K562 (cell line): ENCODE measurements around the gene C11orf58. TPM values are rescaled to one million over a fixed set of nuclear protein-coding genes. Genes with fewer than 3 reads are reported as not detected.

Source experiments
- ATAC-seq: fragments of 200-7000 bp; cut with Tn5 transposase; 3 replicates; pipeline ENCODE4 v1.9.1; 2020; ENCODE audit warnings: moderate library complexity
- BruUV-seq: library from RNA; stranded (reverse); fragments of 400-500 nt; replicated peaks from 2 replicates; lab custom pipeline; 2021; lab: Mats Ljungman, UMichigan
- CTCF ChIA-PET: fragments of 300-600 bp; formaldehyde crosslinking; extraction: SDS; loops from one replicate; lab custom pipeline; 2021; ENCODE audit warnings: low intra/inter-chr PET ratio; lab: Yijun Ruan, JAX
- POLR2A ChIA-PET: fragments of 300-600, 350-650 bp; sonication (Branson Sonifier 250); formaldehyde crosslinking; extraction: SDS; loops from one replicate; lab custom pipeline; 2021; ENCODE audit warnings: antibody characterized with exemption, inconsistent platforms; lab: Yijun Ruan, JAX
- DNase-seq, 4 experiments: peaks; one replicate each; pipeline versions ENCODE4 v3.0.0 to v3.0.0-alpha.2; 2011 to 2018; ENCODE audit warnings: low spot score in 3 of 4, mixed read lengths in 3 of 4; ENCODE audit errors: extremely low read depth in 1 of 4
- FAIRE-seq: peaks from 2 replicates; lab custom pipeline; 2011; peaks lifted over from hg19 to GRCh38; lab: Jason Lieb, UNC
- H2AFZ ChIP-seq: 2 replicates; pipeline ENCODE4 v1.6.0; 2011; ENCODE audit warnings: low read depth, low read length, control low read depth, inconsistent platforms
- H3K27ac ChIP-seq: fragments of 200-600 bp; 3 replicates; pipeline ENCODE4 v1.8.0; 2011; ENCODE audit warnings: low read depth, mild to moderate bottlenecking, control low read depth, inconsistent platforms, low read length, moderate library complexity, mixed read lengths; ENCODE audit errors: extremely low read depth
- H3K27me3 ChIP-seq, 2 experiments: fragments of 300-600 bp in 1 of 2; 2 replicates in 1 of 2; 3 replicates in 1 of 2; pipeline versions ENCODE4 v1.6.0 to v1.8.0; 2011; ENCODE audit warnings: inconsistent platforms in 2 of 2, low read length in 2 of 2, mild to moderate bottlenecking in 1 of 2, mixed read lengths in 1 of 2, moderate library complexity in 1 of 2; ENCODE audit not compliant: control insufficient read depth in 2 of 2, insufficient read depth in 2 of 2
- H3K36me3 ChIP-seq: fragments of 300-600 bp; 3 replicates; pipeline ENCODE4 v1.8.0; 2011; ENCODE audit warnings: mild to moderate bottlenecking, low read length, inconsistent platforms; ENCODE audit not compliant: control insufficient read depth, insufficient read depth
- H3K4me1 ChIP-seq, 2 experiments: fragments of 200-600 bp in 1 of 2; replicated peaks in 1 of 2; 2 replicates in 1 of 2; 3 replicates in 1 of 2; pipeline versions ENCODE4 v1.5.1 to v1.8.0; 2011; ENCODE audit warnings: inconsistent platforms in 2 of 2, low read length in 2 of 2, mild to moderate bottlenecking in 1 of 2, mixed read lengths in 1 of 2, moderate library complexity in 1 of 2; ENCODE audit not compliant: control insufficient read depth in 2 of 2, insufficient read depth in 2 of 2
- H3K4me2 ChIP-seq: 2 replicates; pipeline ENCODE4 v1.6.1; 2011; ENCODE audit warnings: low read length, control low read depth, inconsistent platforms, mixed read lengths; ENCODE audit not compliant: insufficient read depth
- H3K4me3 ChIP-seq: fragments of 200-600 bp; sonication (generic), shearing (Covaris generic); 2 replicates; pipeline ENCODE4 v1.5.1; 2016; ENCODE audit warnings: control low read depth, inconsistent platforms
- H3K79me2 ChIP-seq: fragments of 200-600 bp; 3 replicates; pipeline ENCODE4 v1.8.0; 2011; ENCODE audit warnings: low read length, inconsistent platforms; ENCODE audit not compliant: control insufficient read depth, insufficient read depth
- H3K9ac ChIP-seq, 2 experiments: 2 replicates each; pipeline versions ENCODE4 v1.6.0 to v1.6.1; 2011; ENCODE audit warnings: low read depth in 2 of 2, low read length in 2 of 2, control low read depth in 1 of 2, inconsistent platforms in 1 of 2, mild to moderate bottlenecking in 1 of 2, mixed read lengths in 1 of 2; ENCODE audit not compliant: insufficient read depth in 1 of 2
- H3K9me1 ChIP-seq: one replicate; pipeline ENCODE4 v1.6.0; 2011; ENCODE audit warnings: inconsistent platforms, mild to moderate bottlenecking, low read length, moderate library complexity; ENCODE audit not compliant: control insufficient read depth, insufficient read depth
- H3K9me3 ChIP-seq: replicated peaks from 2 replicates; pipeline ENCODE4 v1.5.1; 2011; ENCODE audit warnings: low read depth, low read length, inconsistent platforms; ENCODE audit not compliant: control insufficient read depth, insufficient read depth
- H4K20me1 ChIP-seq: replicated peaks from 2 replicates; pipeline ENCODE4 v1.6.1; 2011; ENCODE audit warnings: low read length, inconsistent platforms, mixed read lengths; ENCODE audit not compliant: control insufficient read depth, insufficient read depth
- CBFB ChIP-seq: sonication (generic); formaldehyde crosslinking; IDR thresholded peaks from 2 replicates; pipeline ENCODE4 v1.4.0; 2020; ENCODE audit warnings: mild to moderate bottlenecking, missing genetic modification reagents
- CBX3 ChIP-seq, 2 experiments: IDR thresholded peaks; 1 replicate in 1 of 2; 2 replicates in 1 of 2; pipeline ENCODE4 v1.6.1; 2012; ENCODE audit warnings: inconsistent platforms in 2 of 2, low read length in 2 of 2, borderline replicate concordance in 1 of 2, control low read depth in 1 of 2
- DACH1 ChIP-seq: fragments of 450-650 bp; IDR thresholded peaks from 2 replicates; pipeline ENCODE4 v1.6.1; 2018; ENCODE audit not compliant: partially characterized antibody
- ELK1 ChIP-seq: sonication (generic); formaldehyde crosslinking; IDR thresholded peaks from 2 replicates; pipeline ENCODE4 v1.8.1; 2022; ENCODE audit warnings: missing genetic modification reagents
- EP300 ChIP-seq: IDR thresholded peaks from 2 replicates; pipeline ENCODE4 v1.6.1; 2012; ENCODE audit warnings: low read length, improper control_type of control experiment
- KAT2B ChIP-seq: IDR thresholded peaks from one replicate; pipeline ENCODE4 v1.6.1; 2012; ENCODE audit warnings: low read depth, mild to moderate bottlenecking, control low read depth, inconsistent platforms, low read length, moderate library complexity
- PTTG1 ChIP-seq: fragments of 450-650 bp; IDR thresholded peaks from 2 replicates; pipeline ENCODE4 v1.6.1; 2016; ENCODE audit warnings: low read depth, mild to moderate bottlenecking, missing genetic modification characterization, missing compliant biosample characterization
- SLC30A9 ChIP-seq: fragments of 250-450 bp; sonication (Bioruptor Pico); IDR thresholded peaks from 2 replicates; pipeline ENCODE4 v1.8.0; 2022; ENCODE audit warnings: mild to moderate bottlenecking, moderate library complexity
- ZNF140 ChIP-seq: fragments of 250-450 bp; sonication (Bioruptor Pico); IDR thresholded peaks from 2 replicates; pipeline ENCODE4 v1.8.0; 2021; ENCODE audit warnings: moderate library complexity, mild to moderate bottlenecking, inconsistent platforms
- ZNF239 ChIP-seq: fragments of 250-450 bp; sonication (Bioruptor Pico); IDR thresholded peaks from 2 replicates; pipeline ENCODE4 v1.4.0; 2020; ENCODE audit warnings: mild to moderate bottlenecking
- ZNF586 ChIP-seq: fragments of 450-650 bp; formaldehyde crosslinking; conservative IDR thresholded peaks from 2 replicates; pipeline ENCODE4 v1.4.0; 2020; ENCODE audit warnings: mild to moderate bottlenecking, moderate library complexity
- ZNF668 ChIP-seq: fragments of 250-450 bp; sonication (Bioruptor Pico); IDR thresholded peaks from 2 replicates; pipeline ENCODE4 v1.8.0; 2022; ENCODE audit warnings: mild to moderate bottlenecking, inconsistent platforms
- WGBS: fragments of 100-300 bp; shearing (Covaris generic); methylation state at CpG from one replicate; pipeline ENCODE4 v1.1.6; 2016; ENCODE audit warnings: low coverage, mixed read lengths; ENCODE audit not compliant: insufficient coverage; ENCODE audit errors: missing lambda C conversion rate; 5-methylcytosine and 5-hydroxymethylcytosine counted together
- in situ Hi-C: fragments of 300-500 bp; cut with MboI; formaldehyde crosslinking; loops from 4 replicates; pipeline ENCODE4 v1.15.0; 2018; ENCODE audit warnings: inconsistent platforms, mixed read lengths
- intact Hi-C: fragments of 100-400 bp; cut with micrococcal nuclease; formaldehyde crosslinking; loops from 2 replicates; pipeline ENCODE4 v1.14.2; 2022
- polyA plus RNA-seq, 8 experiments: library from polyadenylated mRNA; depleted of rRNA in 4 of 8; stranded (reverse) in 5 of 8; unstranded in 3 of 8; fragments of >200 nt; fragmentation: Nextera tagmentation in 2 of 8; fragmentation: Illumina TruSeq in 1 of 8; extraction: Ambion mirVana in 2 of 8; extraction: Trizol in 1 of 8; gene quantifications; 2 replicates each; pipeline versions ENCODE4 v1.2.1 to v1.2.3, GENCODE V29; 2011 to 2014; ENCODE audit warnings: inconsistent platforms in 1 of 8, missing spikeins in 1 of 8
- total RNA-seq, 7 experiments: library from RNA; depleted of rRNA in 6 of 7; stranded (reverse); fragments of >200 nt in 6 of 7; fragmentation: Illumina TruSeq in 2 of 7; extraction: Trizol in 2 of 7; gene quantifications; 2 replicates each; pipeline versions ENCODE4 v1.2.1 to v1.2.3, GENCODE V29; 2011 to 2021; ENCODE audit warnings: low replicate concordance in 1 of 7
- TF ChIP-seq, protein P1 (sequence below): fragments of 450-650 bp; formaldehyde crosslinking; IDR thresholded peaks from 2 replicates; pipeline ENCODE4 v1.4.0; 2022; ENCODE audit warnings: mild to moderate bottlenecking, moderate library complexity
- TF ChIP-seq, protein P2 (sequence below): fragments of 250-450 bp; sonication (Bioruptor Pico); IDR thresholded peaks from 2 replicates; pipeline ENCODE4 v1.4.0; 2020; ENCODE audit warnings: mild to moderate bottlenecking, moderate library complexity
- TF ChIP-seq, protein P3 (sequence below): fragments of 450-650 bp; conservative IDR thresholded peaks from 2 replicates; pipeline ENCODE4 v1.6.1; 2016; ENCODE audit warnings: missing genetic modification characterization, low read depth, mild to moderate bottlenecking, missing compliant biosample characterization, moderate library complexity

Gene C11orf58
- total and polyA plus RNA-seq, 9 of the 15 experiments (the other 6 are each of a cell fraction or from before 2014, with no cell fraction given), result 104 to 421 (median 247) TPM

DNA sequence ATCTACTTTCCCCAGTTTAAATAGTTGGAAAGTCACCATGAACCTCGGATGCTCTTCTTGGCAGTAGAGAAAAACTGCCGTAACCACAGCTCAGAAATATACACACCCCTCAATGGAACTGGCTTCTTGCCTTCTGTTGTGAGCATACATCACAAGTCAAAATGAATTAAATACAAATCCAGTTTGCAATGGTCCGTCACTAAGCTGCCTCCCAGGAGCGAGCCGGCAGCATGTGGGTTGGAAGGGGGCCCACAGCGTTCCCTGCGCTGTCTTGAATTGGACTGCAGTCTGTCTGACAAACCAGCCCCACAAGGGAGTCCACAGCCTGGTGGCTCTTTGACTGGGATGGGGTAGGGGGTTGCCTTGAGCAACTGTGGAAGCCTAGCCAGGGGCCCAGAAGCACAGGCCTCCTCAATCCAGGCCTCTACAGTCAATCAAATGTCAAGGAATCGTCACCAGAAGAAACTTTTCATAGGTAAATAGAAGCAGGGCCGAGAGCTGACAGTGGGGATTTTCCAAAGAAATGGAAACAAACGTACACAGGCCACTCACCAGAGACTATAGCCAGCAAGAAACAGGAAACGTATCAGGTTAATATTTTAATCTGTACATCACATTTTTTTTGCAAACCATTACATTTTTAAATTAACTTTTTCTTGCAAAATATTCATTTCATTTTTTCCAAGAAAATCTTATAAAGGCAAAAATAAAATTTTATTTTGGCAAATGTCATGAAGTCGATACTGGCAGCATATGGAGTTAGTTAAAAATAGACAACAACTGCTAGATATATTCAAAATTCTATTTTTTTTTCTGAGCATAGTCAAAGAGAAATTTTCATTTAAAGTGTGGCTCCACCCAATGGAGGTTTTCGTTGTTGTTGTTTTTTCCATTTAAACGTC is 38.5 kb downstream of the C11orf58 start:
- no peak for ATAC-seq
- Histone ChIP-seq H3K27ac (no peak overlapping the region), H3K9ac (no peak overlapping the region), H2AFZ (no peak overlapping the region), H3K4me3 (no peak overlapping the region), H3K79me2 (no peaks in the 10 kb centered on the region), H3K4me2 (no peak overlapping the region), H3K27me3 (peaks cover 13 to 41% of the 10 kb centered on the region in 2 experiments), H3K9me3 (no peaks in the 10 kb centered on the region), H3K9me1 (no peaks in the 10 kb centered on the region), H3K4me1 (peaks cover 9 to 11% of the 10 kb centered on the region in 2 experiments; a peak in 3 of 5 replicates), H4K20me1 (no peaks in the 10 kb centered on the region; the same call in 1 of the 2 replicates), H3K36me3 (no peaks in the 10 kb centered on the region)
- in situ Hi-C loops, result no loop called here
- intact Hi-C loops, result loop anchor here (10.0 kb wide), 1 partner anchor 152 kb away; no protein-coding TSS in a partner anchor
- ChIA-PET POLR2A (interaction anchor here (0.6 kb wide), 2 partner anchors 8 to 16 kb away, joined by 3 to 4 read pairs; no protein-coding TSS in a partner anchor), CTCF (interaction anchor here (0.6 kb wide), 1 partner anchor 47 kb away, joined by 3 read pairs; no protein-coding TSS in a partner anchor)
- no TSS peak for BruUV-seq
- DNase-seq, result no peak
- 29% methylated on average over 14 of the region's 14 CpGs for WGBS
- FAIRE-seq, result no peak
- TF ChIP-seq EP300, result no peak
- TF ChIP-seq ZNF140 (CRISPR knock-in tag), result no peak
- TF ChIP-seq SLC30A9 (CRISPR knock-in tag), result no peak
- no peak for TF ChIP-seq ZNF239
- TF ChIP-seq ZNF586 (CRISPR knock-in tag), result no peak
- no peak for TF ChIP-seq PTTG1
- TF ChIP-seq ELK1 (CRISPR knock-in tag), result no peak
- no peak for TF ChIP-seq DACH1
- TF ChIP-seq, protein P1, sequence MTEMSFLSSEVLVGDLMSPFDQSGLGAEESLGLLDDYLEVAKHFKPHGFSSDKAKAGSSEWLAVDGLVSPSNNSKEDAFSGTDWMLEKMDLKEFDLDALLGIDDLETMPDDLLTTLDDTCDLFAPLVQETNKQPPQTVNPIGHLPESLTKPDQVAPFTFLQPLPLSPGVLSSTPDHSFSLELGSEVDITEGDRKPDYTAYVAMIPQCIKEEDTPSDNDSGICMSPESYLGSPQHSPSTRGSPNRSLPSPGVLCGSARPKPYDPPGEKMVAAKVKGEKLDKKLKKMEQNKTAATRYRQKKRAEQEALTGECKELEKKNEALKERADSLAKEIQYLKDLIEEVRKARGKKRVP, result no peak
- no peak for TF ChIP-seq KAT2B
- TF ChIP-seq CBFB, result no peak
- no peak for TF ChIP-seq CBX3 (IDR thresholded peaks at IDR 0.05; ENCODE audit: borderline replicate concordance in 1 of 2, low read length in 2 of 2)
- TF ChIP-seq ZNF668 (CRISPR knock-in tag), result no peak
- TF ChIP-seq, protein P2, sequence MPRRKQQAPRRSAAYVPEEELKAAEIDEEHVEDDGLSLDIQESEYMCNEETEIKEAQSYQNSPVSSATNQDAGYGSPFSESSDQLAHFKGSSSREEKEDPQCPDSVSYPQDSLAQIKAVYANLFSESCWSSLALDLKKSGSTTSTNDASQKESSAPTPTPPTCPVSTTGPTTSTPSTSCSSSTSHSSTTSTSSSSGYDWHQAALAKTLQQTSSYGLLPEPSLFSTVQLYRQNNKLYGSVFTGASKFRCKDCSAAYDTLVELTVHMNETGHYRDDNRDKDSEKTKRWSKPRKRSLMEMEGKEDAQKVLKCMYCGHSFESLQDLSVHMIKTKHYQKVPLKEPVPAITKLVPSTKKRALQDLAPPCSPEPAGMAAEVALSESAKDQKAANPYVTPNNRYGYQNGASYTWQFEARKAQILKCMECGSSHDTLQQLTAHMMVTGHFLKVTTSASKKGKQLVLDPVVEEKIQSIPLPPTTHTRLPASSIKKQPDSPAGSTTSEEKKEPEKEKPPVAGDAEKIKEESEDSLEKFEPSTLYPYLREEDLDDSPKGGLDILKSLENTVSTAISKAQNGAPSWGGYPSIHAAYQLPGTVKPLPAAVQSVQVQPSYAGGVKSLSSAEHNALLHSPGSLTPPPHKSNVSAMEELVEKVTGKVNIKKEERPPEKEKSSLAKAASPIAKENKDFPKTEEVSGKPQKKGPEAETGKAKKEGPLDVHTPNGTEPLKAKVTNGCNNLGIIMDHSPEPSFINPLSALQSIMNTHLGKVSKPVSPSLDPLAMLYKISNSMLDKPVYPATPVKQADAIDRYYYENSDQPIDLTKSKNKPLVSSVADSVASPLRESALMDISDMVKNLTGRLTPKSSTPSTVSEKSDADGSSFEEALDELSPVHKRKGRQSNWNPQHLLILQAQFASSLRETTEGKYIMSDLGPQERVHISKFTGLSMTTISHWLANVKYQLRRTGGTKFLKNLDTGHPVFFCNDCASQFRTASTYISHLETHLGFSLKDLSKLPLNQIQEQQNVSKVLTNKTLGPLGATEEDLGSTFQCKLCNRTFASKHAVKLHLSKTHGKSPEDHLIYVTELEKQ (CRISPR knock-in tag), result no peak
- TF ChIP-seq, protein P3, sequence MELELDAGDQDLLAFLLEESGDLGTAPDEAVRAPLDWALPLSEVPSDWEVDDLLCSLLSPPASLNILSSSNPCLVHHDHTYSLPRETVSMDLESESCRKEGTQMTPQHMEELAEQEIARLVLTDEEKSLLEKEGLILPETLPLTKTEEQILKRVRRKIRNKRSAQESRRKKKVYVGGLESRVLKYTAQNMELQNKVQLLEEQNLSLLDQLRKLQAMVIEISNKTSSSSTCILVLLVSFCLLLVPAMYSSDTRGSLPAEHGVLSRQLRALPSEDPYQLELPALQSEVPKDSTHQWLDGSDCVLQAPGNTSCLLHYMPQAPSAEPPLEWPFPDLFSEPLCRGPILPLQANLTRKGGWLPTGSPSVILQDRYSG, result no peak
